Measurements from ENCODE around the gene CARD10.

CARD10 gene

GRCh38 chr22:37519268-37520195 lies at the start of gene CARD10:
CARD10 (minus strand) TSS chr22:37519415; CDS start chr22:37519200, 215 bp downstream.
- Histone ChIP-seq H3K4me1 (ENCODE audit: insufficient read depth, low read length) (no peaks in the 10 kb centered on the region), H3K4me3 (ENCODE audit: low read length) (peak within 1 kb of the TSS; percentile 60), H3K27ac (ENCODE audit: low read length) (no peak within 1 kb of the TSS), H3K27me3 (ENCODE audit: insufficient read depth, low read length) (peaks cover 42% of the 10 kb centered on the region), H3K9me3 (ENCODE audit: insufficient read depth, low read depth, low read length) (no peaks in the 10 kb centered on the region; the same call in 1 of the 2 replicates), H3K36me3 (ENCODE audit: insufficient read depth, low read depth, low read length) (no peaks in the 10 kb centered on the region), H3K9ac (ENCODE audit: low read depth, low read length) (no peak within 1 kb of the TSS)

- Histone ChIP-seq H3K4me3 (ENCODE audit: low read length) (no peak overlapping the region), H3K36me3 (ENCODE audit: insufficient read depth, low read depth, low read length) (no peaks in the 10 kb centered on the region), H3K27me3 (ENCODE audit: insufficient read depth, low read length) (no peaks in the 10 kb centered on the region), H3K9me3 (ENCODE audit: insufficient read depth, low read depth, low read length) (no peaks in the 10 kb centered on the region), H3K9ac (ENCODE audit: low read depth, low read length) (no peak overlapping the region), H3K27ac (ENCODE audit: low read length) (no peak overlapping the region), H3K4me1 (ENCODE audit: insufficient read depth, low read length) (peaks cover 21% of the 10 kb centered on the region)
These were observed 49.3 kb upstream of the CARD10 start for GRCh38 chr22:37568448-37569008.

- no peak overlapping the region for H3K4me3 ChIP-seq (ENCODE audit: low read length)
- no peak overlapping the region for H3K9ac ChIP-seq (ENCODE audit: low read depth, low read length)
- 0 out of 2 replicates have a peak, but pooled peaks cover under 1% of the 10 kb centered on the region for H3K27me3 ChIP-seq (ENCODE audit: insufficient read depth, low read length)
- H3K36me3 ChIP-seq (ENCODE audit: insufficient read depth, low read depth, low read length) = no peaks in the 10 kb centered on the region
- no peak overlapping the region for H3K27ac ChIP-seq (ENCODE audit: low read length)
- no peaks in the 10 kb centered on the region for H3K9me3 ChIP-seq (ENCODE audit: insufficient read depth, low read depth, low read length)
- H3K4me1 ChIP-seq (ENCODE audit: insufficient read depth, low read length) = peaks cover 26% of the 10 kb centered on the region
These were observed 48.8 kb upstream of the CARD10 start for GRCh38 chr22:37568012-37568411.

GRCh38 chr22:37566903-37567798 lies 47.9 kb upstream of the CARD10 start:
- Histone ChIP-seq H3K27ac (ENCODE audit: low read length) (no peak overlapping the region), H3K9ac (ENCODE audit: low read depth, low read length) (no peak overlapping the region), H3K4me1 (ENCODE audit: insufficient read depth, low read length) (peaks cover 28% of the 10 kb centered on the region), H3K36me3 (ENCODE audit: insufficient read depth, low read depth, low read length) (no peaks in the 10 kb centered on the region), H3K4me3 (ENCODE audit: low read length) (no peak overlapping the region), H3K27me3 (ENCODE audit: insufficient read depth, low read length) (peaks cover 9% of the 10 kb centered on the region; the same call in 1 of the 2 replicates), H3K9me3 (ENCODE audit: insufficient read depth, low read depth, low read length) (no peaks in the 10 kb centered on the region)

GRCh38 chr22:37566329-37566837 lies 47.2 kb upstream of the CARD10 start:
- Histone ChIP-seq H3K9me3 (ENCODE audit: insufficient read depth, low read depth, low read length) (no peaks in the 10 kb centered on the region), H3K27me3 (ENCODE audit: insufficient read depth, low read length) (peaks cover 17% of the 10 kb centered on the region), H3K27ac (ENCODE audit: low read length) (no peak overlapping the region), H3K4me3 (ENCODE audit: low read length) (no peak overlapping the region), H3K9ac (ENCODE audit: low read depth, low read length) (no peak overlapping the region), H3K4me1 (ENCODE audit: insufficient read depth, low read length) (peaks cover 31% of the 10 kb centered on the region), H3K36me3 (ENCODE audit: insufficient read depth, low read depth, low read length) (no peaks in the 10 kb centered on the region)

- Histone ChIP-seq H3K9me3 (ENCODE audit: insufficient read depth, low read depth, low read length) (no peaks in the 10 kb centered on the region), H3K27me3 (ENCODE audit: insufficient read depth, low read length) (peaks cover 22% of the 10 kb centered on the region), H3K36me3 (ENCODE audit: insufficient read depth, low read depth, low read length) (no peaks in the 10 kb centered on the region), H3K4me1 (ENCODE audit: insufficient read depth, low read length) (peaks cover 31% of the 10 kb centered on the region), H3K9ac (ENCODE audit: low read depth, low read length) (no peak overlapping the region), H3K4me3 (ENCODE audit: low read length) (no peak overlapping the region), H3K27ac (ENCODE audit: low read length) (no peak overlapping the region)
These were observed 46.6 kb upstream of the CARD10 start for GRCh38 chr22:37565830-37566229.

GRCh38 chr22:37564111-37564711 lies 45.0 kb upstream of the CARD10 start:
- no peak overlapping the region for H3K9ac ChIP-seq (ENCODE audit: low read depth, low read length)
- H3K4me3 ChIP-seq (ENCODE audit: low read length) = no peak overlapping the region
- no peak overlapping the region for H3K27ac ChIP-seq (ENCODE audit: low read length)
- H3K4me1 ChIP-seq (ENCODE audit: insufficient read depth, low read length) = peaks cover 30% of the 10 kb centered on the region
- H3K27me3 ChIP-seq (ENCODE audit: insufficient read depth, low read length) = peaks cover 33% of the 10 kb centered on the region
- H3K9me3 ChIP-seq (ENCODE audit: insufficient read depth, low read depth, low read length) = no peaks in the 10 kb centered on the region
- H3K36me3 ChIP-seq (ENCODE audit: insufficient read depth, low read depth, low read length) = no peaks in the 10 kb centered on the region

GRCh38 chr22:37563153-37564081 lies 44.2 kb upstream of the CARD10 start:
- Histone ChIP-seq H3K4me1 (ENCODE audit: insufficient read depth, low read length) (peaks cover 26% of the 10 kb centered on the region), H3K27ac (ENCODE audit: low read length) (no peak overlapping the region), H3K9me3 (ENCODE audit: insufficient read depth, low read depth, low read length) (no peaks in the 10 kb centered on the region), H3K9ac (ENCODE audit: low read depth, low read length) (peak overlapping the region; percentile 20; the same call in 1 of the 2 replicates), H3K36me3 (ENCODE audit: insufficient read depth, low read depth, low read length) (no peaks in the 10 kb centered on the region), H3K27me3 (ENCODE audit: insufficient read depth, low read length) (peaks cover 40% of the 10 kb centered on the region), H3K4me3 (ENCODE audit: low read length) (no peak overlapping the region)

GRCh38 chr22:37562049-37562875 lies 43.0 kb upstream of the CARD10 start:
- peak overlapping the region; percentile 66; the same call in 1 of the 2 replicates for H3K9ac ChIP-seq (ENCODE audit: low read depth, low read length)
- no peaks in the 10 kb centered on the region for H3K9me3 ChIP-seq (ENCODE audit: insufficient read depth, low read depth, low read length)
- H3K4me1 ChIP-seq (ENCODE audit: insufficient read depth, low read length) = peaks cover 26% of the 10 kb centered on the region
- no peaks in the 10 kb centered on the region for H3K36me3 ChIP-seq (ENCODE audit: insufficient read depth, low read depth, low read length)
- no peak overlapping the region for H3K4me3 ChIP-seq (ENCODE audit: low read length)
- peaks cover 49% of the 10 kb centered on the region for H3K27me3 ChIP-seq (ENCODE audit: insufficient read depth, low read length)
- H3K27ac ChIP-seq (ENCODE audit: low read length) = no peak overlapping the region
